Left lobe of liver (tissue), 2 donors: Measurements from ENCODE around the gene ARHGAP9. TPM values are rescaled to one million over a fixed set of nuclear protein-coding genes. Genes with fewer than 3 reads are reported as not detected.
A peak's percentile ranks its signal among the peaks of the same experiment; 100 is the strongest.

Source experiments
- ATAC-seq: fragments of 200-7000 bp; cut with Tn5 transposase; one replicate; pipeline ENCODE4 v1.9.1; 2020; ENCODE audit warnings: mild to moderate bottlenecking, moderate library complexity
- DNase-seq: peaks from one replicate; pipeline ENCODE4 v3.0.0-alpha.2; 2020; ENCODE audit warnings: low spot score
- total RNA-seq: library from RNA; stranded (reverse); gene quantifications from one replicate; pipeline ENCODE4 v1.2.1, GENCODE V29; 2021
- donor health status: DM: no; HTN: no; CAD: no; lungs with moderate emphysema.
- donor health status: DM: no; HTN: yes; CAD: no.

The ARHGAP9 gene
- 4.3 TPM for total RNA-seq

DNA sequence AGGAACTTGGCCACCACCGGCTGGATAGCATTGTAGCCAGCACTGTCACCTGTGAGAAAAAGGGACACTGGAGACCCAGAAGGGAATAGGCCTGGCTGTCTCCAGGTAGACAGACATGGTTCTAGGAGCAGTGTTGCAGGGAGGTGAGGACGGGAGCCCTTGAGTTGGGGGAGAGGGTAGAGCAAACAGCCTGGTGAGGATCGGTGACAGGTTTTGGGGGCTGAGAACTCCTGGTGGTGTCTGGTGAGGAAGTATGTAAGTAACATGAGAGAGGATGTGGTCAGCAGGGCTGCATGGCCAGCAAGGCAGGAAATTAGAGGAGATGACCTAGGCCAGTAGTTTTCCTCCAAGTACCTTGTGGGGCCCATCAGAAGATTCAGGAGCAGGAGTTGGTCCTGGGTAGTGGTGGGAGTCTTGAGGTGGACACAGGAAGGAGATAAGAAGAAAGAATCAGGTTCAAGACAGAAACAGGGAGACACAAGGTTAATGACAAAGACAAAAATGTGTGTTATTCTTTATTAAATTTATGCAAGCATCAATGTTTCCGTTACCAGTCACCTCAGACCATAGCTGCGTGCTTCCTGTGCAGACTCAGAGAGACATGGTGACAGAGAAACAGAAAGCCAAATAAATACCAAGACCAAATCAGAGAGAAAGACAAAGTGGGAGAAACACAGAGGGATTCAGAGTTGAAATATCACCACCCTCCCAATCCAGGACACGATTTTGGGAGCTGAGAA, at the start of gene ARHGAP9:
Gene ARHGAP9, minus strand, starts transcription at position 491 of the 740 bp plus-strand sequence. Its CDS starts 460 bp downstream, at position 31.
- ATAC-seq (no peak), DNase-seq (no peak)

- DNase-seq = no peak
- ATAC-seq = no peak
Observed at GRCh38 chr12:57528831-57529555, 49.3 kb upstream of the ARHGAP9 start.

GRCh38 chr12:57528176-57528575, 48.5 kb upstream of the ARHGAP9 start:
- DNase-seq = no peak
- ATAC-seq = no peak

- no peak for DNase-seq
- no peak for ATAC-seq
Observed at GRCh38 chr12:57527184-57527583, 47.5 kb upstream of the ARHGAP9 start.

DNA sequence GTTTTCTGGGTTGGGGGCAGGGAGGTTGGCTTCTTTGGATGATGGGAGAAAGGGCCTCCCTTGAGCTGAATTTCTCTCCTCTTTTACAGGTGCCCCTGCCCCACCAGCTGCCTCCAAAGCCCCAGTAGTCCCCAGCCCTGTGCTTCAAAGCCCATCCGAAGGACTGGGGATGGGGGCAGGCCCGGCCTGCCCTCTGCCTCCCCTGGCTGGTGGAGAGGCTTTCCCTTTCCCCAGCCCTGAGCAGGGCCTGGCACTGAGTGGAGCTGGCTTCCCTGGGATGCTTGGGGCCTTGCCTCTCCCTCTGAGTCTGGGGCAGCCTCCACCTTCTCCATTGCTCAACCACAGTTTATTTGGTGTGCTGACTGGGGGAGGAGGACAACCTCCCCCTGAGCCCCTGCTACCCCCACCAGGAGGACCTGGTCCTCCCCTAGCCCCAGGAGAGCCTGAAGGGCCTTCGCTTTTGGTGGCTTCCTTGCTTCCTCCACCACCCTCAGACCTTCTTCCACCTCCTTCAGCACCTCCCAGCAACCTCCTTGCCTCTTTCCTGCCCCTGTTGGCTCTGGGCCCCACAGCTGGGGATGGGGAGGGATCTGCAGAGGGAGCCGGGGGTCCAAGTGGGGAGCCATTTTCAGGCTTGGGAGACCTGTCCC, 46.9 kb upstream of the ARHGAP9 start:
- ATAC-seq (no peak), DNase-seq (no peak)

GRCh38 chr12:57525615-57526383, 46.1 kb upstream of the ARHGAP9 start:
- ATAC-seq = no peak
- no peak for DNase-seq

- DNase-seq (no peak), ATAC-seq (no peak)
Observed at GRCh38 chr12:57524814-57525614, 45.3 kb upstream of the ARHGAP9 start.

GRCh38 chr12:57523706-57524614, 44.3 kb upstream of the ARHGAP9 start:
- ATAC-seq = no peak
- DNase-seq = no peak

- DNase-seq = peak; percentile 71
- peak; percentile 1 for ATAC-seq
Observed at GRCh38 chr12:57522887-57523705, 43.4 kb upstream of the ARHGAP9 start.

DNA sequence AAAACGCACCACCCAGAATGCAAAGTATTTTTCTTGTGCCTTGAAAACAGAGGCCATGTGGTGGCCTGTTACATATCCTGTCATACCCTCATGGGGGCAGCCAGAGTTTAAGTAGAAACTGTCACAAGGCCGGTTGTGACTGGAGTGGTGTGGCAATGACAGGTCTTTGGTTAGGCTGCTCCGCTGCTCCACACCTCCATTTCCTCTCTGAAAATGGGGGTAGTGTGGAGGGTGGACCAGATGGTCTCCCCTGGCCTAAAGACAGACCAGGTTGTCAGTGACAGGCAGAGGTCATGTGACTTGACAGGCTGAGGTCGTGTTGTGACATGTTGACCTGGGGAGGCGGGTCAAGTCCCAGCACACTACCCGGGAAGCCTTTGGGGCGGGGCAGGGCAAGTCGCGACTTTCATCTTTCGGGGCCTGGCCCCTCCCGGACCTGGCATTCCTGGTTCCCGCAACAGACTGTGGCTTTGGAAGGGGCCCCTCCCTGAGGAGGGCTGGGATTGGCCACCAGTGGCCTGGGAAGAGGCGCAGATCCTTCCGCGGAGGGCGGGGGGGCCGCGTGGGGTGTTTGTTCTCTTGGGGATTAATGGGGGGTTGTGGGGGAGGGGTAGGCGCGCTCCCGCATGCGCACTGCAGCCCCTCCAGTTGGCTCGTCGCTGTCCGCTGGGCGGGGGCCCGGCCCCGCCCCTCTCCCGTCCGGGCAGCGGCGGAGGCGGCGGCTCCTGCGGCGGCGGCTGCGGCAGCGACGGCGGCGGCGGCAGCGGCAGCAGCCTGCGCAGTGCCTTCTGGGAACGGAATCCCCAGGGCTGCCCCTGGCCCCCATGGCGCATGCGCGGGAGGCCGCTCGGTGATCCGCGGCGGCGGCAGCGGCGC, 42.6 kb upstream of the ARHGAP9 start, which contains the start of gene MBD6:
Gene MBD6, plus strand, starts transcription at position 814 of the 876 bp plus-strand sequence. CDS start 1,480 bp downstream, outside the sequence.
- DNase-seq = peak; percentile 95
- ATAC-seq = peak; percentile 46

DNA sequence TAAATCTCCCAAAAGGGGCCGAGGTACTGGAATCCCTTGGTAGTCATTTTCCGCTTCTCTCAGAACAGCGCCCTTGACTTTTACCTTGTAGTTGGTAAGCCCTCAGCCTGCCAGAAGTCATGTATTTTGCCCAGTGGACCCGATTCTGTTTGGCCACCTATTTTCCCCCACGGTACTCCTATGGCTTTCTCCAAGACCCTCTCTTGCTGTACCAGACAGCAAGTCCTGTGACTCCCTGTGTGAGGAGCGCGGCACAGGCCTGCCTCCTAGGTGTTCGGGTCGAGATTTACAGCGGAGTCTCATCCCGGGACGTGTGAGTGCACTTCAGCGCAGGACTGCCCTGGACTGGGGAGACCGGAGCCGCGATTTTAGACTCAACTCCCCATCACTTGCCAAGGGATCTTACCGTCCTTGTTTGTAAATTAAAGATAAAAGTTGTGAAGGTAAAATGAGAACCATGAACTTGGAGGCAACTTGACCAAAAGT, 41.9 kb upstream of the ARHGAP9 start:
- DNase-seq = peak; percentile 60
- ATAC-seq = no peak

DNA sequence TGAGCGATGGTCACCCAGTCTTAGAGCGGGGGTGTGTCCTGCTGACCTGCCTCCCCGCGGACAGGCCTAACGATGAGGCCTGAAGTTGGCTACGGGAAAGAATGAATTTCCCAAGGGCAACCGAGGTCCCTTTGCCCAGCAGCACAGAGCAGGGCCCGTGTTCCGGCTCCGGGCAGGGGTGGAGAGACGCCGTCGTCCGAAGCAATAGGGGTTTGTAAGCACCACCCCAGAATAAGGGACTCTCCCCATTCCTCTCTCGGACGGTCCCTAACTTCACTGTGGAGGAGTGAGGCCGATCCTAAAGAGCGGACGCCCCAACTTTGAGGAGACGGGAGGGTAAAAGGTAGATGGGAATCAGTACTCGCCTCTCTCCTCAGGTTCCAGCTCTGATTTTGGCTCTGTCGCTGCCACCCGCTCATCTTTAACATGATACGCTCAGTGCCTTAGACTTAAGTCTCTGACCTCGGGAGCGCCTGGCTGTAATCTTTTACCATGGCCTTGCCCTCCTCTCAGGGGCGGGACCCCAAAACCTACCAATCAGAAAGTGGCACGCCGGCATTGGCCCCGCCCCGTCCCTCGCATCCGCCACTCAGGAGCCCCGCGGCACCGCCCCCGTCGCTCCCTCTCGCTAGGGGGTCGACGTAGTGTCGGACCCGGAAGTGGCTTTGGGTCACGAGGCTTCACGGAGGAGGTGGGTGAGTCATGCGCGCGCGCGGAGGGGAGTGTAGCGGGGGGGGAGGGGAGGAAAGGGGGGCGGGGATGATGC, 40.6 kb upstream of the ARHGAP9 start, which contains the start of gene DDIT3:
Gene DDIT3, minus strand, starts transcription at position 462 of the 766 bp plus-strand sequence. CDS start 3,108 bp downstream, outside the sequence.
- DNase-seq (peak; percentile 100), ATAC-seq (peak; percentile 73)

DNA sequence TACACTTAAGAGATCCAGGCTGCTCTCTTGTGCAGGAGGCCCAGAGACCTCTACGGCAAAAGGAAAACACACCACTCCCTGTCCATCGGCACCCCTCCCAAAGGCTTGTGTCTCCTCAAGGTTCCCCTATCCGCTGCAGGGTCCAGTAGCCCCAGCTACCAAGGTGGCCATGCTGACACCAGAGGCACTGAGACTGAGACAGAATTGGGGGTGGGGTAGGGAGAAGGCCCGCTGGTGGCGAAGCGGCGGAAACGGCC, 40.1 kb upstream of the ARHGAP9 start:
- no peak for ATAC-seq
- peak; percentile 72 for DNase-seq

DNA sequence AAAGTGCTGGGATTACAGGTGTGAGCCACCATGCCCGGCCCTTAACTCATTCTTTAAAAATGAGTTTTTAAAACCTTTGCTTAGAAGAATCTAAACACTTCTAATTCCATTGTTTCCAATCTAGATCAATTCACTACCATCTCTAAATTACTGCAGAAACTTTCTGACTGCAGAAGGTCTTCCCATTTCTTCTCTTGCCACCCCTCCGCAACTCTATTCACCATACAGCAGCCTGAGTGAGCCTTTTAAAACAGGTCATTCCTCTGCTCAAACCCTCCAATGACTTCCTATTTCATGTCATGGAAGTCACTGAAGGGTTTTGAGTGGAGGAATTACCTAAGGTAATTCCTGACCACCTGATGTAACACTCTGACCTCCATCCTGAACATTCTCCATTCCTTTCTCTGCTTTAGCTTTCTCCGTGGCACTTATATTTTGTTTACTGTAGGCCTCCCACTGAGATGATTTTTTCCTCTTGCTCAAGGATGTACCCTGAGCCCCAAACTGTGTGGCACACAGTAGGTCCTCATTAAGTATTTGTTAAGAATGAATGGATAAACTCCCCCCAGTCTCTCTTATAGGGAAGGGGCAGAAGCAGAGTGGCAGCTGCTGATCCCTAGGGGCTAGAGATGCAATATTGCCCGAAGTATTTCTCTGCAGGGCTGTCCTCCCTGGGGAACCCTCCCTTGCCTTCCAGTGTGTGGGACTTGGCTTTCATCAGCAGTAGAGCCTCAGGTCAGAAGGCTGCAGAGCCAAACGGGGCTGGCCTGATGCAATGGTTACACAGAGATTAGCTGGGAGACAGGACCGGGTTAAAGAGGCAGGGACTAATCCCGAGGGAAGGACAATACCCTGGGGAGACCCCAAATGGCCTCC, 39.5 kb upstream of the ARHGAP9 start:
- DNase-seq = peak; percentile 66
- ATAC-seq = peak; percentile 9

GRCh38 chr12:57518176-57518919, 38.7 kb upstream of the ARHGAP9 start:
- ATAC-seq = no peak
- DNase-seq = no peak
